Kidney epithelial cell (primary cell): Measurements from ENCODE around the gene TRIM54. TPM values are rescaled to one million over a fixed set of nuclear protein-coding genes. Genes with fewer than 3 reads are reported as not detected.
"Not testable (repeated sequence)": the region's sequence is repeated elsewhere in the genome, so short reads cannot be mapped to it uniquely, and the experiment has no call there.

Experiments used
- DNase-seq: peaks from one replicate; pipeline ENCODE4 v3.0.0-alpha.2; 2010; ENCODE audit warnings: low read depth
- H3K27me3 ChIP-seq: 2 replicates; pipeline ENCODE4 v1.6.0; 2011; ENCODE audit warnings: low read length; ENCODE audit not compliant: control insufficient read depth, insufficient read depth
- H3K36me3 ChIP-seq: 2 replicates; pipeline ENCODE4 v1.5.1; 2011; ENCODE audit warnings: low read length; ENCODE audit not compliant: control insufficient read depth, insufficient read depth
- H3K4me3 ChIP-seq: 2 replicates; pipeline ENCODE4 v1.5.1; 2011; ENCODE audit warnings: low read depth, mild to moderate bottlenecking, control low read depth, low read length
- CTCF ChIP-seq: IDR thresholded peaks from 2 replicates; pipeline ENCODE4 v1.5.1; 2011; ENCODE audit warnings: mild to moderate bottlenecking, moderate library complexity, low read length, control low read depth, inconsistent platforms; ENCODE audit not compliant: insufficient read depth, poor library complexity, severe bottlenecking
- total RNA-seq: library from RNA; depleted of rRNA; stranded (reverse); fragments of >200 nt; gene quantifications from 2 replicates; pipeline ENCODE4 v1.2.3, GENCODE V29; 2015

The TRIM54 gene
- total RNA-seq, 1 donor from 2014 or later = 0.33 TPM

- H3K36me3 ChIP-seq = peaks cover 2% of the 10 kb centered on the region
- no peaks in the 10 kb centered on the region for H3K27me3 ChIP-seq
- H3K4me3 ChIP-seq = no peak overlapping the region
- no peak for TF ChIP-seq CTCF
- DNase-seq = no peak
These were observed 32.9 kb downstream of the TRIM54 start for GRCh38 chr2:27315122-27315521.

DNA sequence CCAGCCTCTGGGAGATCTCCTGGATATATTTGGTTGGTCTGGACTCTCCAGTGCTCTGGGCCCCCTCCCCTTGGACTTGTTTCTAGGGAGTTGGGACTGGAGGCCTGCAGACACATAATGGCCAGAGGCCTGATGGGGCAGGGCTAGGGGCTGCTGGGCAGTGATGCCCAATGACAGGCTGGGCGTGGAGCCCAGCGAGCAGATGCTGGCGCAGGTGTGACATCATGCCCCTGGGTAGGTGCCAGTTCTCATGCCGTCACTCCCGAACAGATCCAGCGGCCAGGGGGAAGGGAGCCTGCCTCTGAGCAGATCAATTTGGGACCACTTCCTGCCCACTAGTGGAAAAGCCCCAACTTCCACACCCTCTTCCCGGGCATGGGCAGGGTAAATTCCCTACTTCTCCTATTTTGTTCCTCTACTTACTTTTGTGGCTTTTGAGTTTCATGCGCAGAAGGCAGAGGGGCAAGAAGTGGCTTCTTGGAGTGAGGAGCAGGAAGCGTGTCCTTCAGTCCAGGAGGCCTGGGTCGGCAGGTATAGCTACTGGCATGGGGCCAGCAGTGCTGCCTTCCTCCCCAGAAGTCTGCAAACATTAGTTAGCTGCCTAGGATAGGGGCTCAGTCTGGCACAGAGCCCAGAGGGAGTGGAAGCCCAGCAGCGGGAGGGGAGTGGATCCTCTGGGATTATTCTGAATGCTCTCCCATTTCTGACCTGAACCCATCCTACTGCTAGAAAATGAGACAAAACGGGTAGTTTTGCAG is 34.6 kb downstream of the TRIM54 start:
- Histone ChIP-seq H3K27me3 (no peaks in the 10 kb centered on the region), H3K36me3 (peaks cover 2% of the 10 kb centered on the region)
- no peak for TF ChIP-seq CTCF

DNA sequence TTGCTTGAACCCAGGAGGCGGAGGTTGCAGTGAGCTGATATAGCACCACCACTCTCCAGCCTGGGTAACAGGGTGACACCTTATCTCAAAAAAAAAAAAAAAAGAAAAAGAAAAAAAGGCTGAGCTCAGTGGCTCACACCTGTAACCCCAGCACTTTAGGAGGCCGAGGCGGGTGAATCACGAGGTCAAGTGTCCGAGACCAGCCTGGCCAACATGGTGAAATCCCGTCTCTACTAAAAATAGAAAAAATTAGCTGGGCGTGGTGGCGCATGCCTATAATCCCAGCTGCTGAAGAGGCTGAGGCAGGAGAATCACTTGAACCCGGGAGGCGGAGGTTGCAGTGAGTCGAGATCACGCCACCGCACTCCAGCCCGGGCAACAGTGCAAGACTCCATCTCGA is 37.6 kb downstream of the TRIM54 start:
- not testable (repeated sequence) for H3K4me3 ChIP-seq, DNase-seq, H3K27me3 ChIP-seq, H3K36me3 ChIP-seq

More for the DNA sequence above, 34.6 kb downstream of the TRIM54 start:
- no peak overlapping the region for H3K4me3 ChIP-seq
- DNase-seq = no peak

GRCh38 chr2:27320958-27321543 is 38.8 kb downstream of the TRIM54 start:
- peak; percentile 61 for TF ChIP-seq CTCF
- peak; percentile 97 for DNase-seq
- Histone ChIP-seq H3K36me3 (no peaks in the 10 kb centered on the region), H3K27me3 (no peaks in the 10 kb centered on the region), H3K4me3 (no peak overlapping the region)

DNA sequence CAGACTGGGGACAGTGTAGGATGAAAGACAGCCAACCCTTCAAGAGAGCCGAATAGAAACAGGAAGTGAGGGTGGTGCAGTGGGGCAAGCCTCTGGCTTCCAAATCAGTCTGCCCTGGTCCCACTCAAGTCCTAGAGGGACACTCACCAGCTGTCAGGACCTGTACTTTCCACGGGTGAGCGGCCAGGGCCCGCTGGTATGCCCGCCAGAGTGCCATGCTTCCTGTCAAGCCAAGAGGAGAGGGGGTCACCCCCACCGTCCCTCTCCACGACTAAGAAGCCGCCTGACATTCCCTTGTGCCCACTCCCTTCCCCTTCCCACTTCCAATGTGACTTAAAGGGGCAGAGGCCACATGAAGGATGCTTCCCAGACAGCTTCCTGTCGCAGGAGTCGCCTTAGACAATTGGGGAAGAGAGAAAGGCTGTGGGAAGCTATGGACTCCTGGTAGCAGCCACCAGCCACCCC is 40.1 kb downstream of the TRIM54 start:
- Histone ChIP-seq H3K4me3 (peak overlapping the region; percentile 90), H3K27me3 (no peaks in the 10 kb centered on the region), H3K36me3 (peaks cover 1% of the 10 kb centered on the region)
- DNase-seq = no peak
- no peak for TF ChIP-seq CTCF

DNA sequence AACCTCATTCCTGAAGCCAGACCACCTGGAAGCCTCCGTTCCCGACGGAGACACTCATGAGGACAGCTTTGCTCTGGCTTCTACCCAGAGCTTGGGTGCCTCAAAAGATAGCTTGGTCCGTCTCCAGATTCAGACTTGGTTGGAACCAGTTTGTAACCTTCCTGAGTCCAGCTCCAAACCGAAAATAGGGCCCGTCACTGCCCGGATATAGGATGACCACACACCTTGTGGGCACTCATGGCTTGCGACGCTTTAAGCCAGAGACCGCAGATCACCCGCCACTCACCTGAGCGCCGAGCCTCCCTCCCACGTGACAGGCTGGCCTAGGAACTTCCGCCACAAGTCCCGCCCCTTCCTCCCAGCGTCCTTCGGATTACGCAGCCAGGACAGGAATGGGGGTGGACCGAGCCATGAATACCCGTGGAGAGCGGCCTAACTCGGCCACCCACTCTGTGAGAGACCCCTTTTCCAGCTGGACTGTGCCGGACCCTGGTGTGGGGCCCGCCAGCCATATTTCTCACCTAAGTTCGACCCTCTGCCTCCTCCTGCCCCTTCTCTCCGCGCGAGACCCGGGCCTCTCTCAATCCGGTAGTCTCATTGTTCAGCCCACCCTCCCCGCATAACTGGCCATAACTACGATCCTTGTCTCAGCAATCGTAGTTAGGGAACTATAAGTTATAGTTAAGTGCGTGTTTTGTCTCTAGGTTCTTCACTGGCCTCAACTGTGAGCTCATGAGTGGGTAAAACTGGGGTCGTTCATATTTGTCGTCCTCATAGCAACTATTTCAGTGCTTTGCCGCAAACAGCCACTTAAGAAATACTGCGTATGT is 40.8 kb downstream of the TRIM54 start, which contains the start of gene MPV17:
MPV17 (minus strand) TSS at position 332 of the 830 bp plus-strand sequence. CDS start 580 bp downstream, outside the sequence.
- Histone ChIP-seq H3K27me3 (no peaks in the 10 kb centered on the region), H3K4me3 (peak within 1 kb of the TSS; percentile 90), H3K36me3 (peaks cover 1% of the 10 kb centered on the region)
- peak; percentile 80 for DNase-seq
- TF ChIP-seq CTCF = no peak
